Spleen (tissue), 11 donors: ENCODE data around the gene PCNX1. TPM values are rescaled to one million over a fixed set of nuclear protein-coding genes. Genes with fewer than 3 reads are reported as not detected.

Source experiments
- DNase-seq: peaks from one replicate; pipeline ENCODE4 v3.0.0-alpha.2; 2020
- H3K27ac ChIP-seq, 8 donors: fragments of 200-600 bp; sonication (generic) in 7 of 8; 1 replicate in 4 of 8; 2 replicates in 4 of 8; pipeline versions ENCODE4 v1.5.0 to v1.8.0; 2016 to 2021; ENCODE audit warnings: inconsistent platforms in 4 of 8, mild to moderate bottlenecking in 4 of 8, moderate library complexity in 1 of 8
- H3K27me3 ChIP-seq, 7 donors: fragments of 200-600 bp; sonication (generic) in 6 of 7; replicated peaks in 1 of 7; 1 replicate in 4 of 7; 2 replicates in 3 of 7; pipeline versions ENCODE4 v1.5.0 to v1.8.0; 2016 to 2021; ENCODE audit warnings: inconsistent platforms in 3 of 7, mild to moderate bottlenecking in 1 of 7
- H3K36me3 ChIP-seq, 6 donors: fragments of 200-600 bp; sonication (generic) in 5 of 6; 1 replicate in 4 of 6; 2 replicates in 2 of 6; pipeline versions ENCODE4 v1.5.0 to v1.8.0; 2016 to 2021; ENCODE audit warnings: inconsistent platforms in 2 of 6
- H3K4me1 ChIP-seq, 6 donors: fragments of 200-600 bp; sonication (generic) in 5 of 6; 1 replicate in 3 of 6; 2 replicates in 3 of 6; pipeline versions ENCODE4 v1.5.0 to v1.8.0; 2016 to 2021; ENCODE audit warnings: inconsistent platforms in 3 of 6
- H3K4me3 ChIP-seq, 8 donors: fragments of 200-600 bp; sonication (generic) in 7 of 8; 1 replicate in 4 of 8; 2 replicates in 4 of 8; pipeline versions ENCODE4 v1.5.0 to v1.8.0; 2016 to 2021; ENCODE audit warnings: inconsistent platforms in 4 of 8, mild to moderate bottlenecking in 4 of 8, moderate library complexity in 2 of 8
- H3K9me3 ChIP-seq, 8 donors: fragments of 200-600 bp; sonication (generic) in 7 of 8; 1 replicate in 4 of 8; 2 replicates in 4 of 8; pipeline versions ENCODE4 v1.5.0 to v1.8.0; 2016 to 2021; ENCODE audit warnings: inconsistent platforms in 4 of 8
- POLR2A ChIP-seq, 3 donors: fragments of 450-650 bp; IDR thresholded peaks; one replicate each; pipeline ENCODE4 v1.5.1; 2017; ENCODE audit warnings: antibody characterized with exemption in 3 of 3, mild to moderate bottlenecking in 1 of 3
- POLR2AphosphoS5 ChIP-seq, 3 donors: sonication (generic); formaldehyde crosslinking; IDR thresholded peaks; one replicate each; pipeline ENCODE4 v1.5.1; 2017; ENCODE audit warnings: antibody characterized with exemption in 3 of 3
- WGBS, 5 donors: extraction: QIAGEN DNeasy Blood & Tissue Kit in 3 of 5; methylation state at CpG; one replicate each; pipeline versions ENCODE4 v1.1.5 to v1.1.7; 2013 to 2018; 5-methylcytosine and 5-hydroxymethylcytosine counted together
- intact Hi-C: fragments of 100-400 bp; cut with DNase I; formaldehyde crosslinking; loops from one replicate; pipeline ENCODE4 v1.15.0; 2023; ENCODE audit warnings: low total_unique reads
- polyA plus RNA-seq, 3 donors: library from polyadenylated mRNA; stranded (reverse); fragments of 200-250 nt; gene quantifications; one replicate each; pipeline ENCODE4 v1.2.1, GENCODE V29; 2013
- small RNA-seq, 4 donors: library from RNA; depleted of rRNA; stranded (forward); fragments of <200 nt; gene quantifications; one replicate each; pipeline ENCODE3, GENCODE V24; 2016
- total RNA-seq, 7 donors: library from RNA; depleted of rRNA in 3 of 7; stranded (reverse); fragments of >200 nt in 3 of 7; fragmentation: NEBNext Ultra II Directional in 4 of 7; extraction: Animal tissue kit (Norgen Biotek cat#: 25700) in 4 of 7; gene quantifications; one replicate each; pipeline versions ENCODE4 v1.1.0 to v1.2.1, GENCODE V29; 2016 to 2021
- TF ChIP-seq, protein P1 (sequence below), 11 experiments: fragments of 200-600 bp in 7 of 11; fragments of 450-650 bp in 4 of 11; sonication (generic) in 4 of 11; IDR thresholded peaks in 8 of 11; conservative IDR thresholded peaks in 3 of 11; 1 replicate in 7 of 11; 2 replicates in 4 of 11; pipeline versions ENCODE4 v1.4.0 to v1.8.0; 2016 to 2021; ENCODE audit warnings: antibody characterized with exemption in 11 of 11, inconsistent platforms in 4 of 11, mild to moderate bottlenecking in 1 of 11
- donor health status: healthy with polysubstance abuse.
- donor health status: DM: no; HTN: no; CAD: no; lungs with moderate emphysema.
- donor health status: DM: no; HTN: no; CAD: no.
- donor health status: Bipolar disorder and iron deficiency.
- donor health status: healthy.
- donor health status: DM: no; HTN: no; CAD: no.
- donor health status: DM: yes; HTN: yes; CAD: no.

Gene PCNX1
- total and polyA plus RNA-seq, 10 donors: 4.0 to 149 (median 100) TPM

GRCh38 chr14:71155743-71156142 is 248.5 kb downstream of the PCNX1 start:
- intact Hi-C loops: no loop called here
- no peak for TF ChIP-seq POLR2A (IDR thresholded peaks at IDR 0.05)
- TF ChIP-seq POLR2AphosphoS5 (IDR thresholded peaks at IDR 0.05): no peak
- TF ChIP-seq, protein P1, sequence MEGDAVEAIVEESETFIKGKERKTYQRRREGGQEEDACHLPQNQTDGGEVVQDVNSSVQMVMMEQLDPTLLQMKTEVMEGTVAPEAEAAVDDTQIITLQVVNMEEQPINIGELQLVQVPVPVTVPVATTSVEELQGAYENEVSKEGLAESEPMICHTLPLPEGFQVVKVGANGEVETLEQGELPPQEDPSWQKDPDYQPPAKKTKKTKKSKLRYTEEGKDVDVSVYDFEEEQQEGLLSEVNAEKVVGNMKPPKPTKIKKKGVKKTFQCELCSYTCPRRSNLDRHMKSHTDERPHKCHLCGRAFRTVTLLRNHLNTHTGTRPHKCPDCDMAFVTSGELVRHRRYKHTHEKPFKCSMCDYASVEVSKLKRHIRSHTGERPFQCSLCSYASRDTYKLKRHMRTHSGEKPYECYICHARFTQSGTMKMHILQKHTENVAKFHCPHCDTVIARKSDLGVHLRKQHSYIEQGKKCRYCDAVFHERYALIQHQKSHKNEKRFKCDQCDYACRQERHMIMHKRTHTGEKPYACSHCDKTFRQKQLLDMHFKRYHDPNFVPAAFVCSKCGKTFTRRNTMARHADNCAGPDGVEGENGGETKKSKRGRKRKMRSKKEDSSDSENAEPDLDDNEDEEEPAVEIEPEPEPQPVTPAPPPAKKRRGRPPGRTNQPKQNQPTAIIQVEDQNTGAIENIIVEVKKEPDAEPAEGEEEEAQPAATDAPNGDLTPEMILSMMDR (IDR thresholded peaks at IDR 0.05 in 8 of 11, conservative IDR thresholded peaks at IDR 0.05 in 3 of 11): no peak
- Histone ChIP-seq H3K4me1 (no peaks in the 10 kb centered on the region), H3K36me3 (peaks cover 0 to 3% (median 0%) of the 10 kb centered on the region in 6 donors), H3K27me3 (no peaks in the 10 kb centered on the region), H3K9me3 (peaks cover under 1 to 19% (median 13%) of the 10 kb centered on the region in 8 donors), H3K4me3 (no peak overlapping the region), H3K27ac (no peak overlapping the region)
- no peak for DNase-seq
- 84 to 93% (median 88%) methylated on average over 4 to 5 of the region's 5 CpGs for WGBS, 5 donors

GRCh38 chr14:71163050-71163841 is 256.0 kb downstream of the PCNX1 start:
- Histone ChIP-seq H3K4me1 (peaks cover 0 to 24% (median 9%) of the 10 kb centered on the region in 6 donors), H3K27ac (no peak overlapping the region), H3K36me3 (no peaks in the 10 kb centered on the region), H3K4me3 (no peak overlapping the region), H3K9me3 (peaks cover 0 to 6% (median 0%) of the 10 kb centered on the region in 8 donors), H3K27me3 (no peaks in the 10 kb centered on the region)
- intact Hi-C loops: no loop called here
- no peak for DNase-seq
- 75 to 88% (median 82%) methylated on average over 6 of the region's 6 CpGs for WGBS, 5 donors
- TF ChIP-seq POLR2AphosphoS5 (IDR thresholded peaks at IDR 0.05): no peak
- TF ChIP-seq, protein P1 (IDR thresholded peaks at IDR 0.05 in 8 of 11, conservative IDR thresholded peaks at IDR 0.05 in 3 of 11): no peak

DNA sequence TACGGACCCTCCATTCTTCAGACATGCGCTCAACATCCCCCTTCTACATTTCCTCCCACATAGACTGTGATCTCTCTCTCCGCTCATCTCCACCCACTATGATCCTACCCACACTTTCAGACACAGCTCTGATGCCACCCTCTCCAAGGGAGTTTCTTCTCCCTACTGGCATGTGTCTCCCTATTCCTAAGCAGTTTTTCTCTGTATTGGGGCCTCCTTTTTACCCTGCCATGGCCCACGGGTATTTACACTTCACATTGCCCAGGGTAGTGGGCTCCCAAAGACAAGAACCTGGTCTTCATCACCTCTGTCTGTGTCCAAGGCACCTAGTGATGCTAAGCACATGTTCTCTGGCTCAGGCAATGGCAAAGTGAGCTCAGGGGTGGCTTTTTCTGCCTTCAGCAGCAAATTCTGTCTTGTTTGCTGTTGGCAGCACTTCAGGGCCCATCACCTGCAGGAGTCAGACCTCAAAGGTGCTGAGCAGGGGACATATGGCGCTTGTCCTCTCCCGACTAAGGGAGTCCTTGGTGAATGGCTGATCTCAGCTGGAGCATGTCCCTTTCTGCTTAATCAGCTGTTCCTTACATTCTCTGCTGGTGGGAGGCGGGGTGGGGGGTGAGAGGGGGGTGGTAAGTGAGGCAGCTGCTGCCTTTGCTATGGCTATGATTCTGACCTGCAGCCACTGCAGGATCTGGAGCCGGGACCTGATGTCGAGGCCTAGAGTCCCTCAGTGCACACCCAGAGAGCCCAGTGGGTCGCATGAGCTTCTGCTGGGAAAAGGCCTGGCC is 256.8 kb downstream of the PCNX1 start:
- 84 to 89% (median 88%) methylated on average over 8 to 10 of the region's 10 CpGs for WGBS, 5 donors

More for the DNA sequence above, 256.8 kb downstream of the PCNX1 start:
- no peaks in the 10 kb centered on the region for H3K27me3 ChIP-seq
- no peak for DNase-seq
- no peak overlapping the region for H3K4me3 ChIP-seq
- no peak for TF ChIP-seq POLR2A (IDR thresholded peaks at IDR 0.05)
- TF ChIP-seq, protein P1 (IDR thresholded peaks at IDR 0.05 in 8 of 11, conservative IDR thresholded peaks at IDR 0.05 in 3 of 11): no peak
- H3K9me3 ChIP-seq: peaks cover 0 to 6% (median 0%) of the 10 kb centered on the region in 8 donors
- peaks cover 0 to 32% (median 9%) of the 10 kb centered on the region in 6 donors for H3K4me1 ChIP-seq
- no peak overlapping the region for H3K27ac ChIP-seq
- intact Hi-C loops: no loop called here
- no peaks in the 10 kb centered on the region for H3K36me3 ChIP-seq

Small RNA genes within 50 kb of the gene (small RNA-seq; reads per million reads assigned to genes)
- 0 reads per million in 4 donors for gene AC005230.1
- 0 reads per million in 4 donors for gene GTF3AP2

Other genes with a start within 250 kb of the PCNX1 start
- 1 to 10 TPM; 3.5 to 8.0 (median 4.6) TPM for gene MAP3K9, start 97.9 kb upstream of the PCNX1 start, total RNA-seq
- 1 to 10 TPM in 1 of 3 donors, under 1 TPM in 2; 0.42 to 1.7 (median 0.59) TPM for gene MAP3K9, start 97.9 kb upstream of the PCNX1 start, polyA plus RNA-seq